HepG2 (cell line): ENCODE measurements around the gene ZBTB17. TPM values are rescaled to one million over a fixed set of nuclear protein-coding genes. Genes with fewer than 3 reads are reported as not detected.

Experiments
- ATAC-seq: fragments of 200-7000 bp; cut with Tn5 transposase; 3 replicates; pipeline ENCODE4 v1.9.1; 2020; ENCODE audit warnings: mild to moderate bottlenecking, moderate library complexity
- BruUV-seq: library from RNA; stranded (reverse); fragments of 400-500 nt; replicated peaks from 2 replicates; lab custom pipeline; 2021; lab: Mats Ljungman, UMichigan
- CTCF ChIA-PET: fragments of 300-600 bp; formaldehyde crosslinking; extraction: SDS; loops from one replicate; lab custom pipeline; 2021; ENCODE audit warnings: low total read pairs, inconsistent platforms, low intra/inter-chr PET ratio; lab: Yijun Ruan, JAX
- POLR2A ChIA-PET: fragments of 350-600 bp; sonication (Branson Sonifier 250); formaldehyde crosslinking; loops from one replicate; lab custom pipeline; 2020; ENCODE audit warnings: antibody characterized with exemption, inconsistent platforms; lab: Yijun Ruan, JAX
- DNase-seq: peaks from one replicate; pipeline ENCODE4 v3.0.0-alpha.2; 2015; ENCODE audit warnings: low spot score
- FAIRE-seq: peaks from 3 replicates; lab custom pipeline; 2011; peaks lifted over from hg19 to GRCh38; lab: Jason Lieb, UNC
- H2AFZ ChIP-seq: one replicate; pipeline ENCODE4 v1.6.1; 2011; ENCODE audit warnings: low read length, inconsistent platforms
- H3K27ac ChIP-seq: fragments of 300-600 bp; 3 replicates; pipeline ENCODE4 v1.8.0; 2011; ENCODE audit warnings: mixed run types, mild to moderate bottlenecking, mixed read lengths, low read length, inconsistent platforms; ENCODE audit not compliant: insufficient read depth; ENCODE audit errors: extremely low read length
- H3K27me3 ChIP-seq, 2 experiments: fragments of 200-600 bp in 1 of 2; 2 replicates in 1 of 2; 3 replicates in 1 of 2; pipeline versions ENCODE4 v1.6.0 to v1.8.0; 2011; ENCODE audit warnings: low read length in 2 of 2, mild to moderate bottlenecking in 2 of 2, moderate library complexity in 2 of 2, inconsistent platforms in 1 of 2; ENCODE audit not compliant: insufficient read depth in 2 of 2, control insufficient read depth in 1 of 2
- H3K36me3 ChIP-seq, 2 experiments: fragments of 200-600 bp in 1 of 2; replicated peaks in 1 of 2; 2 replicates in 1 of 2; 3 replicates in 1 of 2; pipeline versions ENCODE4 v1.5.1 to v1.8.0; 2011; ENCODE audit warnings: low read length in 2 of 2, inconsistent platforms in 1 of 2; ENCODE audit not compliant: insufficient read depth in 2 of 2, control insufficient read depth in 1 of 2
- H3K4me1 ChIP-seq: 2 replicates; pipeline ENCODE4 v1.5.1; 2012; ENCODE audit warnings: low read length, inconsistent platforms; ENCODE audit not compliant: insufficient read depth
- H3K4me2 ChIP-seq: 2 replicates; pipeline ENCODE4 v1.6.0; 2011; ENCODE audit warnings: low read depth, low read length, inconsistent platforms
- H3K4me3 ChIP-seq, 3 experiments: fragments of 200-600 bp in 1 of 3; sonication (generic), shearing (Covaris generic) in 1 of 3; replicated peaks in 1 of 3; 2 replicates each; pipeline ENCODE4 v1.5.1; 2011 to 2016; ENCODE audit warnings: low read length in 3 of 3, inconsistent platforms in 2 of 3, low read depth in 2 of 3, mild to moderate bottlenecking in 2 of 3, control low read depth in 1 of 3, mixed read lengths in 1 of 3; ENCODE audit not compliant: insufficient read depth in 1 of 3
- H3K79me2 ChIP-seq: one replicate; pipeline ENCODE4 v1.6.1; 2011; ENCODE audit warnings: low read length, inconsistent platforms; ENCODE audit not compliant: insufficient read depth
- H3K9ac ChIP-seq: 2 replicates; pipeline ENCODE4 v1.6.0; 2011; ENCODE audit warnings: mild to moderate bottlenecking, low read depth, low read length, inconsistent platforms; ENCODE audit not compliant: insufficient read depth
- H3K9me3 ChIP-seq: 2 replicates; pipeline ENCODE4 v1.5.1; 2012; ENCODE audit warnings: mild to moderate bottlenecking, low read length
- H4K20me1 ChIP-seq: 2 replicates; pipeline ENCODE4 v1.6.0; 2011; ENCODE audit warnings: inconsistent platforms, mild to moderate bottlenecking, low read length, moderate library complexity; ENCODE audit not compliant: insufficient read depth
- AGO2 ChIP-seq: fragments of 200-400 bp; formaldehyde crosslinking; optimal IDR thresholded peaks from 2 replicates; pipeline ENCODE3; 2017; ENCODE audit warnings: mild to moderate bottlenecking, low read depth, low read length, moderate library complexity
- ATF7 ChIP-seq, 2 experiments: fragments of 450-650 bp in 1 of 2; sonication (generic) in 1 of 2; formaldehyde crosslinking in 1 of 2; IDR thresholded peaks; 2 replicates each; pipeline versions ENCODE4 v1.4.0 to v1.6.1; 2016 to 2020; ENCODE audit warnings: antibody characterized with exemption in 1 of 2, mild to moderate bottlenecking in 1 of 2, missing genetic modification reagents in 1 of 2
- MTA1 ChIP-seq: sonication (generic); formaldehyde crosslinking; IDR thresholded peaks from 2 replicates; pipeline ENCODE4 v1.4.0; 2020; ENCODE audit warnings: missing genetic modification reagents, mild to moderate bottlenecking, borderline replicate concordance
- NCOA2 ChIP-seq: sonication (generic); formaldehyde crosslinking; IDR thresholded peaks from 2 replicates; pipeline ENCODE4 v1.8.0; 2022; ENCODE audit warnings: inconsistent platforms
- POLR2A ChIP-seq, 2 experiments: IDR thresholded peaks; 2 replicates each; pipeline ENCODE4 v1.6.1; 2011; ENCODE audit warnings: low read depth in 2 of 2, low read length in 2 of 2, mild to moderate bottlenecking in 1 of 2, moderate library complexity in 1 of 2; ENCODE audit not compliant: insufficient read depth in 1 of 2
- RBM22 ChIP-seq: fragments of 200-400 bp; formaldehyde crosslinking; optimal IDR thresholded peaks from 2 replicates; pipeline ENCODE3; 2017; ENCODE audit warnings: mild to moderate bottlenecking, low read length, moderate library complexity
- TEAD3 ChIP-seq: optimal IDR thresholded peaks from 2 replicates; pipeline ENCODE3; 2016; ENCODE audit warnings: borderline replicate concordance
- ZBTB1 ChIP-seq: sonication (generic); formaldehyde crosslinking; IDR thresholded peaks from 2 replicates; pipeline ENCODE4 v1.4.0; 2020; ENCODE audit warnings: missing genetic modification reagents, borderline replicate concordance
- ZBTB38 ChIP-seq: sonication (generic); formaldehyde crosslinking; IDR thresholded peaks from 2 replicates; pipeline ENCODE4 v1.5.1; 2020; ENCODE audit warnings: mild to moderate bottlenecking, missing genetic modification reagents
- ZBTB46 ChIP-seq: sonication (generic); formaldehyde crosslinking; IDR thresholded peaks from 2 replicates; pipeline ENCODE4 v1.4.0; 2020; ENCODE audit warnings: mild to moderate bottlenecking, missing genetic modification reagents, borderline replicate concordance
- ZKSCAN8 ChIP-seq: IDR thresholded peaks from 2 replicates; pipeline ENCODE4 v1.6.1; 2016; ENCODE audit warnings: borderline replicate concordance, missing genetic modification reagents, missing compliant biosample characterization
- ZNF251 ChIP-seq: sonication (generic); formaldehyde crosslinking; IDR thresholded peaks from 2 replicates; pipeline ENCODE4 v1.9.0; 2021; ENCODE audit warnings: mild to moderate bottlenecking, missing genetic modification reagents
- ZNF335 ChIP-seq: sonication (generic); formaldehyde crosslinking; IDR thresholded peaks from 2 replicates; pipeline ENCODE4 v1.4.0; 2020; ENCODE audit warnings: missing genetic modification reagents
- ZNF577 ChIP-seq: sonication (generic); formaldehyde crosslinking; IDR thresholded peaks from 2 replicates; pipeline ENCODE4 v1.4.0; 2020; ENCODE audit warnings: mild to moderate bottlenecking, low read depth, missing genetic modification reagents, borderline replicate concordance
- WGBS: methylation state at CpG from one replicate; pipeline ENCODE4 v1.1.6; 2017; ENCODE audit warnings: low lambda C conversion rate; 5-methylcytosine and 5-hydroxymethylcytosine counted together
- in situ Hi-C: cut with HindIII; loops from 2 replicates; pipeline ENCODE4 v1.10.0; 2017; ENCODE audit warnings: low pct_unique_long_range_greater_than_20kb; ENCODE audit not compliant: extremely low pct_ligation_motif_present
- intact Hi-C: fragments of 100-400 bp; cut with micrococcal nuclease; formaldehyde crosslinking; loops from one replicate; pipeline ENCODE4 v1.10.0; 2022; ENCODE audit not compliant: unreplicated experiment
- polyA plus RNA-seq, 8 experiments: library from polyadenylated mRNA; depleted of rRNA in 3 of 8; stranded (reverse) in 7 of 8; unstranded in 1 of 8; fragments of >200 nt; fragmentation: Illumina TruSeq in 4 of 8; extraction: Trizol in 4 of 8; gene quantifications; 2 replicates each; pipeline versions ENCODE4 v1.2.1 to v1.2.3, GENCODE V29; 2011 to 2016; ENCODE audit warnings: low read depth in 4 of 8, missing spikeins in 1 of 8, mixed read lengths in 1 of 8; ENCODE audit not compliant: insufficient read depth in 1 of 8
- total RNA-seq, 5 experiments: library from RNA; depleted of rRNA; stranded (reverse); fragments of >200 nt; fragmentation: Illumina TruSeq; extraction: Trizol; gene quantifications; 2 replicates each; pipeline ENCODE4 v1.2.3, GENCODE V29; 2016; ENCODE audit warnings: low read depth in 1 of 5
- TF ChIP-seq, protein P1 (sequence below): sonication (generic); formaldehyde crosslinking; IDR thresholded peaks from 2 replicates; pipeline ENCODE4 v1.4.0; 2020; ENCODE audit warnings: missing genetic modification reagents
- TF ChIP-seq, protein P2 (sequence below): IDR thresholded peaks from 2 replicates; pipeline ENCODE4 v1.6.1; 2012; ENCODE audit warnings: low read length, improper control_type of control experiment

ZBTB17 gene
- total and polyA plus RNA-seq, 2 of the 13 experiments (the other 11 are each of a cell fraction or from before 2014, with no cell fraction given): 16.7 to 17.0 TPM

GRCh38 chr1:15934211-15935055 lies 41.5 kb downstream of the ZBTB17 start:
- TF ChIP-seq ZKSCAN8 (CRISPR knock-in tag) (no peak), ZBTB1 (CRISPR knock-in tag) (no peak), ZNF335 (CRISPR knock-in tag) (no peak), AGO2 (no peak), ZNF577 (CRISPR knock-in tag) (no peak), RBM22 (peak; percentile 77), ZNF251 (CRISPR knock-in tag) (no peak), POLR2A (IDR thresholded peaks at IDR 0.05; ENCODE audit: insufficient read depth in 1 of 2, low read depth in 2 of 2, low read length in 2 of 2) (0 out of 4 replicates have a peak, but pooled peaks of 1 of the 2 experiments have one; percentile 1), TEAD3 (CRISPR knock-in tag) (no peak), MTA1 (CRISPR knock-in tag) (no peak), ZBTB46 (CRISPR knock-in tag) (no peak), ATF7 (IDR thresholded peaks at IDR 0.05) (no peak), ATF7 (CRISPR knock-in tag; IDR thresholded peaks at IDR 0.05) (no peak), ZBTB38 (CRISPR knock-in tag) (peak; percentile 84), NCOA2 (CRISPR knock-in tag) (no peak)
- TF ChIP-seq, protein P1, sequence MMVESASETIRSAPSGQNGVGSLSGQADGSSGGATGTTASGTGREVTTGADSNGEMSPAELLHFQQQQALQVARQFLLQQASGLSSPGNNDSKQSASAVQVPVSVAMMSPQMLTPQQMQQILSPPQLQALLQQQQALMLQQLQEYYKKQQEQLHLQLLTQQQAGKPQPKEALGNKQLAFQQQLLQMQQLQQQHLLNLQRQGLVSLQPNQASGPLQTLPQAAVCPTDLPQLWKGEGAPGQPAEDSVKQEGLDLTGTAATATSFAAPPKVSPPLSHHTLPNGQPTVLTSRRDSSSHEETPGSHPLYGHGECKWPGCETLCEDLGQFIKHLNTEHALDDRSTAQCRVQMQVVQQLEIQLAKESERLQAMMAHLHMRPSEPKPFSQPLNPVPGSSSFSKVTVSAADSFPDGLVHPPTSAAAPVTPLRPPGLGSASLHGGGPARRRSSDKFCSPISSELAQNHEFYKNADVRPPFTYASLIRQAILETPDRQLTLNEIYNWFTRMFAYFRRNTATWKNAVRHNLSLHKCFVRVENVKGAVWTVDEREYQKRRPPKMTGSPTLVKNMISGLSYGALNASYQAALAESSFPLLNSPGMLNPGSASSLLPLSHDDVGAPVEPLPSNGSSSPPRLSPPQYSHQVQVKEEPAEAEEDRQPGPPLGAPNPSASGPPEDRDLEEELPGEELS: no peak
- TF ChIP-seq, protein P2, sequence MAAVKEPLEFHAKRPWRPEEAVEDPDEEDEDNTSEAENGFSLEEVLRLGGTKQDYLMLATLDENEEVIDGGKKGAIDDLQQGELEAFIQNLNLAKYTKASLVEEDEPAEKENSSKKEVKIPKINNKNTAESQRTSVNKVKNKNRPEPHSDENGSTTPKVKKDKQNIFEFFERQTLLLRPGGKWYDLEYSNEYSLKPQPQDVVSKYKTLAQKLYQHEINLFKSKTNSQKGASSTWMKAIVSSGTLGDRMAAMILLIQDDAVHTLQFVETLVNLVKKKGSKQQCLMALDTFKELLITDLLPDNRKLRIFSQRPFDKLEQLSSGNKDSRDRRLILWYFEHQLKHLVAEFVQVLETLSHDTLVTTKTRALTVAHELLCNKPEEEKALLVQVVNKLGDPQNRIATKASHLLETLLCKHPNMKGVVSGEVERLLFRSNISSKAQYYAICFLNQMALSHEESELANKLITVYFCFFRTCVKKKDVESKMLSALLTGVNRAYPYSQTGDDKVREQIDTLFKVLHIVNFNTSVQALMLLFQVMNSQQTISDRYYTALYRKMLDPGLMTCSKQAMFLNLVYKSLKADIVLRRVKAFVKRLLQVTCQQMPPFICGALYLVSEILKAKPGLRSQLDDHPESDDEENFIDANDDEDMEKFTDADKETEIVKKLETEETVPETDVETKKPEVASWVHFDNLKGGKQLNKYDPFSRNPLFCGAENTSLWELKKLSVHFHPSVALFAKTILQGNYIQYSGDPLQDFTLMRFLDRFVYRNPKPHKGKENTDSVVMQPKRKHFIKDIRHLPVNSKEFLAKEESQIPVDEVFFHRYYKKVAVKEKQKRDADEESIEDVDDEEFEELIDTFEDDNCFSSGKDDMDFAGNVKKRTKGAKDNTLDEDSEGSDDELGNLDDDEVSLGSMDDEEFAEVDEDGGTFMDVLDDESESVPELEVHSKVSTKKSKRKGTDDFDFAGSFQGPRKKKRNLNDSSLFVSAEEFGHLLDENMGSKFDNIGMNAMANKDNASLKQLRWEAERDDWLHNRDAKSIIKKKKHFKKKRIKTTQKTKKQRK: no peak
- TF ChIP-seq, all 625 proteins: peak for 3
- peaks cover 49 to 86% of the 10 kb centered on the region in 2 experiments for H3K36me3 ChIP-seq
- no peaks in the 10 kb centered on the region for H3K79me2 ChIP-seq
- FAIRE-seq: no peak
- ChIA-PET CTCF (no interaction called here), POLR2A (no interaction called here)
- no peak overlapping the region for H3K27ac ChIP-seq
- no peak overlapping the region for H3K4me2 ChIP-seq
- no peaks in the 10 kb centered on the region for H3K9me3 ChIP-seq
- 94% methylated on average over 31 of the region's 42 CpGs for WGBS
- no peak for ATAC-seq
- peaks cover 4% of the 10 kb centered on the region; the same call in 1 of the 2 replicates for H4K20me1 ChIP-seq
- H3K27me3 ChIP-seq: no peaks in the 10 kb centered on the region
- intact Hi-C loops: no loop called here
- H2AFZ ChIP-seq: no peak overlapping the region
- no TSS peak for BruUV-seq
- in situ Hi-C loops: no loop called here
- no peak overlapping the region for H3K9ac ChIP-seq
- peaks cover 22% of the 10 kb centered on the region for H3K4me1 ChIP-seq
- no peak for DNase-seq
- no peak overlapping the region for H3K4me3 ChIP-seq
